Mesothelial cell of epicardium (in vitro differentiated cells): Measurements from ENCODE around the gene PCDHGB6. TPM values are rescaled to one million over a fixed set of nuclear protein-coding genes. Genes with fewer than 3 reads are reported as not detected.

Source experiments
- DNase-seq, 2 experiments: peaks; one replicate each; pipeline ENCODE4 v3.0.0; 2021; ENCODE audit warnings: low spot score in 2 of 2; ENCODE audit not compliant: unreplicated experiment in 2 of 2
- H3K27ac Mint-ChIP-seq: 2 replicates; pipeline ENCODE4 v1.8.0; 2021; ENCODE audit warnings: mixed read lengths
- H3K27me3 Mint-ChIP-seq: 2 replicates; pipeline ENCODE4 v1.8.0; 2021; ENCODE audit warnings: low read depth, mixed read lengths
- H3K36me3 Mint-ChIP-seq: 2 replicates; pipeline ENCODE4 v1.8.0; 2021; ENCODE audit warnings: mixed read lengths
- H3K4me1 Mint-ChIP-seq: 2 replicates; pipeline ENCODE4 v1.8.0; 2021; ENCODE audit warnings: mixed read lengths
- H3K4me3 Mint-ChIP-seq: 2 replicates; pipeline ENCODE4 v1.8.0; 2021; ENCODE audit warnings: mild to moderate bottlenecking, moderate library complexity, mixed read lengths
- H3K9me3 Mint-ChIP-seq: 2 replicates; pipeline ENCODE4 v1.8.0; 2021; ENCODE audit warnings: mixed read lengths
- CTCF ChIP-seq: fragments of 200-600 bp; sonication (generic); IDR thresholded peaks from one replicate; pipeline ENCODE4 v1.5.0; 2021; ENCODE audit warnings: antibody characterized with exemption; ENCODE audit not compliant: unreplicated experiment
- total RNA-seq: library from RNA; stranded (reverse); gene quantifications from 3 replicates; pipeline ENCODE4 v1.2.1, GENCODE V29; 2021

Gene PCDHGB6
- total RNA-seq, 1 donor from 2014 or later, result 75.7 TPM

DNA sequence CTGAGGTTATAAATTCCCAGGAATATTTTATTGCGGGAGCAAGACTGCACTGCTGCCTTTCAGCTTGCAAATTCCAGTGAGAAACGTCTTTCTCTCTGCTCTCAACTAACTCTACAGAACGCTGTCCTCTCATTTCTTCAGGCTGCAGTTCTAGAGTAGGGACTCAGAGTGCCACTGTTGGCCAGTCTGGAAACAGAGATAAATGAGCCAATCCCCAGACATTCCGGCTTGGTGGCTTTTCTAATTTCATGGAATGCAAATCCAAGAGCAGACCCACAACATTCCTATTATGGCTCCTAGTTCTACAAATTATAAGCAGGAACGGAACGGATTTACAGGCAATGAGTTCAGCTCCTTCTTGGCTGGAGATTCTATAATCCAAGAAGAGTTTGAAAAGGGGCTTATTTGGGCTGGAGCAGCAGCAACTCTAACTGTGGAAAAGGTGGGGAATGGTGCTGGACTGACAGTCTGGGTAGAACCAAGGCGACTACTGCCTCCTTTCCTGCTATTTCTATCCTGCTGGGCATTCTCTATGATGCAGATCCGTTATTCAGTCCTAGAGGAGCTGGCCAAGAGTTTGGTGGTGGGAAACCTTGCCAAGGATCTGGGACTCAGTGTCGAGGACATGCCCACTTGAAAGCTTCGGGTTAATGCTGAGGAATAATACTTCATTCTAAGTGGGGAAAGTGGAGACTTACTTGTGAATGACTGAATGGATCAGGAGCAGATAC, 31.8 kb downstream of the PCDHGB6 start:
- no peak for DNase-seq

GRCh38 chr5:141440341-141440740, 32.5 kb downstream of the PCDHGB6 start:
- Mint-ChIP-seq H3K27me3 (no peaks in the 10 kb centered on the region), H3K36me3 (peaks cover 75% of the 10 kb centered on the region), H3K27ac (no peak overlapping the region), H3K4me1 (no peaks in the 10 kb centered on the region), H3K4me3 (no peak overlapping the region), H3K9me3 (peaks cover 67% of the 10 kb centered on the region)
- no peak for DNase-seq
- TF ChIP-seq CTCF, result no peak

More for the DNA sequence above, 31.8 kb downstream of the PCDHGB6 start:
- Mint-ChIP-seq H3K9me3 (peaks cover 67% of the 10 kb centered on the region), H3K36me3 (peaks cover 75% of the 10 kb centered on the region), H3K4me3 (no peak overlapping the region), H3K27ac (no peak overlapping the region), H3K27me3 (no peaks in the 10 kb centered on the region), H3K4me1 (no peaks in the 10 kb centered on the region)
- TF ChIP-seq CTCF, result no peak

GRCh38 chr5:141441571-141442170, 33.9 kb downstream of the PCDHGB6 start:
- no peak overlapping the region for H3K27ac Mint-ChIP-seq
- peaks cover 72% of the 10 kb centered on the region for H3K36me3 Mint-ChIP-seq
- no peak for TF ChIP-seq CTCF
- peaks cover 64% of the 10 kb centered on the region for H3K9me3 Mint-ChIP-seq
- no peak overlapping the region for H3K4me3 Mint-ChIP-seq
- no peaks in the 10 kb centered on the region for H3K27me3 Mint-ChIP-seq
- H3K4me1 Mint-ChIP-seq, result no peaks in the 10 kb centered on the region
- DNase-seq, result no peak

Other genes with a start within 250 kb of the PCDHGB6 start
- gene PCDHB7, start 235.4 kb upstream of the PCDHGB6 start, total RNA-seq, result 1.4 to 1.8 TPM (median 1.6 TPM) in 3 replicates
- 2.3 to 2.4 TPM (median 2.4 TPM) in 3 replicates for gene PCDHB8, start 230.2 kb upstream of the PCDHGB6 start, total RNA-seq
- 23.5 to 24.6 TPM (median 24.4 TPM) in 3 replicates for gene PCDHB16, start 225.6 kb upstream of the PCDHGB6 start, total RNA-seq
- gene PCDHB9, start 220.9 kb upstream of the PCDHGB6 start, total RNA-seq, result 14.5 to 16.0 TPM (median 15.1 TPM) in 3 replicates
- gene PCDHB10, start 215.7 kb upstream of the PCDHGB6 start, total RNA-seq, result 10.8 to 11.9 TPM (median 11.7 TPM) in 3 replicates
- gene PCDHB11, start 208.4 kb upstream of the PCDHGB6 start, total RNA-seq, result 6.1 to 6.6 TPM (median 6.4 TPM) in 3 replicates
- 5.8 to 6.4 TPM (median 6.1 TPM) in 3 replicates for gene PCDHB12, start 199.3 kb upstream of the PCDHGB6 start, total RNA-seq
- 7.8 to 8.0 TPM (median 8.0 TPM) in 3 replicates for gene PCDHB13, start 194.1 kb upstream of the PCDHGB6 start, total RNA-seq
- 7.1 to 8.6 TPM (median 7.7 TPM) in 3 replicates for gene PCDHB14, start 184.7 kb upstream of the PCDHGB6 start, total RNA-seq
- 2.2 to 2.4 TPM (median 2.3 TPM) in 3 replicates for gene PCDHB15, start 162.6 kb upstream of the PCDHGB6 start, total RNA-seq
- 1.3 to 1.6 TPM (median 1.6 TPM) in 3 replicates for gene SLC25A2, start 104.0 kb upstream of the PCDHGB6 start, total RNA-seq
- 97.2 to 103 TPM (median 99.6 TPM) in 3 replicates for gene TAF7, start 87.2 kb upstream of the PCDHGB6 start, total RNA-seq
- gene PCDHGA1, start 77.5 kb upstream of the PCDHGB6 start, total RNA-seq, result 0.22 to 0.47 TPM (median 0.34 TPM) in 3 replicates
- gene PCDHGA2, start 69.3 kb upstream of the PCDHGB6 start, total RNA-seq, result 0.11 to 0.33 TPM (median 0.32 TPM) in 3 replicates
- gene PCDHGA3, start 64.2 kb upstream of the PCDHGB6 start, total RNA-seq, result 0.07 to 0.16 TPM (median 0.13 TPM) in 3 replicates
- gene PCDHGB1, start 57.9 kb upstream of the PCDHGB6 start, total RNA-seq, result 1.7 to 2.0 TPM (median 2.0 TPM) in 3 replicates
- gene PCDHGA4, start 53.0 kb upstream of the PCDHGB6 start, total RNA-seq, result 0.86 to 1.2 TPM (median 1.1 TPM) in 3 replicates
- gene PCDHGB2, start 48.0 kb upstream of the PCDHGB6 start, total RNA-seq, result 0.86 to 1.3 TPM (median 1.2 TPM) in 3 replicates
- 0.51 to 0.66 TPM (median 0.52 TPM) in 3 replicates for gene PCDHGA5, start 43.9 kb upstream of the PCDHGB6 start, total RNA-seq
- gene PCDHGB3, start 37.8 kb upstream of the PCDHGB6 start, total RNA-seq, result 0.59 to 0.74 TPM (median 0.64 TPM) in 3 replicates
- gene PCDHGA6, start 34.1 kb upstream of the PCDHGB6 start, total RNA-seq, result 0.25 to 0.60 TPM (median 0.57 TPM) in 3 replicates
- gene PCDHGA7, start 25.3 kb upstream of the PCDHGB6 start, total RNA-seq, result 0.33 to 0.43 TPM (median 0.38 TPM) in 3 replicates
- gene PCDHGB4, start 20.3 kb upstream of the PCDHGB6 start, total RNA-seq, result 31.0 to 35.5 TPM (median 33.0 TPM) in 3 replicates
- gene PCDHGA8, start 15.4 kb upstream of the PCDHGB6 start, total RNA-seq, result 2.6 to 2.9 TPM (median 2.7 TPM) in 3 replicates
- gene PCDHGB5, start 10.1 kb upstream of the PCDHGB6 start, total RNA-seq, result 3.3 to 4.5 TPM (median 3.9 TPM) in 3 replicates
- gene PCDHGA9, start 5.2 kb upstream of the PCDHGB6 start, total RNA-seq, result 2.1 to 2.3 TPM (median 2.3 TPM) in 3 replicates
- 30.7 to 33.4 TPM (median 32.1 TPM) in 3 replicates for gene PCDHGA10, start 5.0 kb downstream of the PCDHGB6 start, total RNA-seq
- 14.1 to 16.4 TPM (median 14.9 TPM) in 3 replicates for gene PCDHGB7, start 9.7 kb downstream of the PCDHGB6 start, total RNA-seq
- gene PCDHGA11, start 13.0 kb downstream of the PCDHGB6 start, total RNA-seq, result 5.7 to 6.0 TPM (median 6.0 TPM) in 3 replicates
- 4.1 to 5.2 TPM (median 4.5 TPM) in 3 replicates for gene PCDHGA12, start 22.5 kb downstream of the PCDHGB6 start, total RNA-seq
- gene PCDHGC3, start 67.9 kb downstream of the PCDHGB6 start, total RNA-seq, result 80.2 to 82.9 TPM (median 80.6 TPM) in 3 replicates
- gene PCDHGC4, start 77.0 kb downstream of the PCDHGB6 start, total RNA-seq, result 5.2 to 6.2 TPM (median 5.2 TPM) in 3 replicates
- gene PCDHGC5, start 81.1 kb downstream of the PCDHGB6 start, total RNA-seq, result 2.6 to 3.5 TPM (median 3.5 TPM) in 3 replicates
- gene DIAPH1, start 211.0 kb downstream of the PCDHGB6 start, total RNA-seq, result 43.0 to 43.9 TPM (median 43.6 TPM) in 3 replicates
- 96.0 to 108 TPM (median 102 TPM) in 3 replicates for gene HDAC3, start 228.8 kb downstream of the PCDHGB6 start, total RNA-seq
- 3.9 to 4.6 TPM (median 4.6 TPM) in 3 replicates for gene RELL2, start 229.0 kb downstream of the PCDHGB6 start, total RNA-seq
- gene FCHSD1, start 243.4 kb downstream of the PCDHGB6 start, total RNA-seq, result 48.6 to 52.0 TPM (median 51.5 TPM) in 3 replicates